Neural crest cell (in vitro differentiated cells): ENCODE data around the gene ZDHHC9. TPM values are rescaled to one million over a fixed set of nuclear protein-coding genes. Genes with fewer than 3 reads are reported as not detected.

Source experiments
- DNase-seq: peaks from one replicate; pipeline ENCODE4 v3.0.0; 2021; ENCODE audit warnings: low read depth, mixed read lengths, low spot score
- H3K27ac Mint-ChIP-seq: one replicate; pipeline ENCODE4 v1.8.0; 2021; ENCODE audit warnings: mild to moderate bottlenecking, mixed read lengths; ENCODE audit not compliant: unreplicated experiment
- H3K27me3 Mint-ChIP-seq: 2 replicates; pipeline ENCODE4 v1.8.0; 2021; ENCODE audit warnings: low read depth, mild to moderate bottlenecking, mixed read lengths
- H3K36me3 Mint-ChIP-seq: 2 replicates; pipeline ENCODE4 v1.8.0; 2021; ENCODE audit warnings: low read depth, mild to moderate bottlenecking, mixed read lengths
- H3K4me1 Mint-ChIP-seq: 2 replicates; pipeline ENCODE4 v1.8.0; 2021; ENCODE audit warnings: mixed read lengths
- H3K4me3 Mint-ChIP-seq: one replicate; pipeline ENCODE4 v1.8.0; 2021; ENCODE audit warnings: mild to moderate bottlenecking, mixed read lengths
- H3K9me3 Mint-ChIP-seq: 2 replicates; pipeline ENCODE4 v1.8.0; 2021; ENCODE audit warnings: mixed read lengths
- total RNA-seq: library from RNA; stranded (reverse); gene quantifications from 2 replicates; pipeline ENCODE4 v1.2.1, GENCODE V29; 2021
- TF ChIP-seq, protein P1 (sequence below): fragments of 200-600 bp; sonication (generic); conservative IDR thresholded peaks from 2 replicates; pipeline ENCODE4 v1.5.0; 2021; ENCODE audit warnings: antibody characterized with exemption, mild to moderate bottlenecking

The ZDHHC9 gene
- total RNA-seq, 1 donor from 2014 or later: 25.0 TPM

DNA sequence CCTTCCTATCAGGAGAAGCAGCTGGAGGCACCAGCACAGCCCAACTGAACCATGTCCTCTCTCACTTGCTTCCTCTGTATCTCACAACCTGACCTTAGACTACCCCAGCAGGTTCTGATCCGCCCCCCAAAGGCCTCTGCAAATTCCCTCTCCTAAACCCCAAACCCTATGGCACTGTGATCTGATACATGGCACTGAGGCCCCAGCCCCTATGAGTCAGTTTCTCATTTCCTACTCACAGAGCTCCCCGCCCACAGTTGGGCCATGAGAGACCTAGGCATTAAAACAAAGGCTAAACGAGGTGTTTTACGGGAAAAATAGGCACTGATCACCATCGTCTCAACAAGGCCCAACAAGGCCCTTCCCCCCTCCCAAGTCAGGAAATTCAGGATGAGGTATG, 44.8 kb downstream of the ZDHHC9 start:
- TF ChIP-seq, protein P1, sequence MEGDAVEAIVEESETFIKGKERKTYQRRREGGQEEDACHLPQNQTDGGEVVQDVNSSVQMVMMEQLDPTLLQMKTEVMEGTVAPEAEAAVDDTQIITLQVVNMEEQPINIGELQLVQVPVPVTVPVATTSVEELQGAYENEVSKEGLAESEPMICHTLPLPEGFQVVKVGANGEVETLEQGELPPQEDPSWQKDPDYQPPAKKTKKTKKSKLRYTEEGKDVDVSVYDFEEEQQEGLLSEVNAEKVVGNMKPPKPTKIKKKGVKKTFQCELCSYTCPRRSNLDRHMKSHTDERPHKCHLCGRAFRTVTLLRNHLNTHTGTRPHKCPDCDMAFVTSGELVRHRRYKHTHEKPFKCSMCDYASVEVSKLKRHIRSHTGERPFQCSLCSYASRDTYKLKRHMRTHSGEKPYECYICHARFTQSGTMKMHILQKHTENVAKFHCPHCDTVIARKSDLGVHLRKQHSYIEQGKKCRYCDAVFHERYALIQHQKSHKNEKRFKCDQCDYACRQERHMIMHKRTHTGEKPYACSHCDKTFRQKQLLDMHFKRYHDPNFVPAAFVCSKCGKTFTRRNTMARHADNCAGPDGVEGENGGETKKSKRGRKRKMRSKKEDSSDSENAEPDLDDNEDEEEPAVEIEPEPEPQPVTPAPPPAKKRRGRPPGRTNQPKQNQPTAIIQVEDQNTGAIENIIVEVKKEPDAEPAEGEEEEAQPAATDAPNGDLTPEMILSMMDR: no peak
- peaks cover 14% of the 10 kb centered on the region for H3K4me1 Mint-ChIP-seq
- no peak overlapping the region for H3K27ac Mint-ChIP-seq
- H3K27me3 Mint-ChIP-seq: no peaks in the 10 kb centered on the region
- DNase-seq: no peak
- H3K36me3 Mint-ChIP-seq: peaks cover 5% of the 10 kb centered on the region
- no peaks in the 10 kb centered on the region for H3K9me3 Mint-ChIP-seq
- H3K4me3 Mint-ChIP-seq: no peak overlapping the region

DNA sequence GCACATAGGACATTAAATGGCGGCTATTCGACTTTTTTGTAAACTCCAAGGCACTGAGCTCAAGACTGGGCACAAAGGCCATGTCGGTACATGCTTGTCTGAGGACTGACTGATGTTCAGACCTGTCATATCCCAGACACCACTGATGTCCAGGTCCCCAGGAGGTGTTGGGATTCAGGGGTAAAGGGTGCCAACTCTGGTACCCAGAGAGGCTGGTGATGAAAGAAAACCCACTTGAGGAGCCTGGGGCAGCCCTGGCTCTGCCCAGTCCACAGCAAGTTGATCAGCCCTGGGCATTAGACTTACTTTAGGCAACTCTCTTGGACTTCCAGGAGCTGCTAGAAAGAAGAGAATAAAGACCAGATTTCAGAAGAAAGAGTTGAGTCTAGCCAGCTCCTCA, 45.2 kb downstream of the ZDHHC9 start:
- TF ChIP-seq, protein P1: no peak
- no peaks in the 10 kb centered on the region for H3K27me3 Mint-ChIP-seq
- no peak for DNase-seq
- no peaks in the 10 kb centered on the region for H3K9me3 Mint-ChIP-seq
- H3K4me1 Mint-ChIP-seq: peaks cover 9% of the 10 kb centered on the region
- peaks cover 5% of the 10 kb centered on the region for H3K36me3 Mint-ChIP-seq
- H3K27ac Mint-ChIP-seq: no peak overlapping the region
- no peak overlapping the region for H3K4me3 Mint-ChIP-seq

- no peak for DNase-seq
- Mint-ChIP-seq H3K27me3 (no peaks in the 10 kb centered on the region), H3K36me3 (peaks cover 5% of the 10 kb centered on the region), H3K4me3 (no peak overlapping the region), H3K4me1 (peaks cover under 1% of the 10 kb centered on the region), H3K9me3 (no peaks in the 10 kb centered on the region), H3K27ac (no peak overlapping the region)
- TF ChIP-seq, protein P1: no peak
These were observed 46.3 kb downstream of the ZDHHC9 start for GRCh38 chrX:129797251-129797906.

DNA sequence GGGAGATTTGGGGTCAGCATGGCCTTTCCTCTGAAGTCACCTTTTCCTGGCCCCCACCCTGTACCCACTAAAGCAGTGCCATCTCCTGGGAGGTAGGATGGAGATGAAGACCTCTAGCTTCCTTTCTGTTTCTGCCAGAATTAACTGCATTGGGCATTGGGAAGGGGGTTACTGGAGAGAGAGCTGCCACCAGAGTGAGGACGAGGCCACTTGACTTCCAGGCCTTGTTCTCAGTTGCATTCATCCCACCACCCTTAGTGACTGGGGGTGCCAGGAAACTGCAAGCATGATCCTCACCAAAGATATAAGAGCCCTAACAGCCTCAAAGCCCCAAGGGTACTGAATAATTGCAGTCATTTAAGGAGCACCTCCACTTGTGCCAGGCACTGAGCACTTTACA, 48.1 kb downstream of the ZDHHC9 start:
- Mint-ChIP-seq H3K27ac (no peak overlapping the region), H3K27me3 (no peaks in the 10 kb centered on the region), H3K9me3 (no peaks in the 10 kb centered on the region), H3K36me3 (peaks cover 5% of the 10 kb centered on the region), H3K4me1 (no peaks in the 10 kb centered on the region), H3K4me3 (no peak overlapping the region)
- TF ChIP-seq, protein P1: no peak
- no peak for DNase-seq

GRCh38 chrX:129793604-129794191, 50.0 kb downstream of the ZDHHC9 start:
- Mint-ChIP-seq H3K27me3 (no peaks in the 10 kb centered on the region), H3K36me3 (peaks cover 3% of the 10 kb centered on the region), H3K9me3 (no peaks in the 10 kb centered on the region), H3K4me3 (no peak overlapping the region), H3K4me1 (no peaks in the 10 kb centered on the region), H3K27ac (no peak overlapping the region)
- TF ChIP-seq, protein P1: no peak
- no peak for DNase-seq
